ENCODE results near the gene ZNF285. TPM values are rescaled to one million over a fixed set of nuclear protein-coding genes. Genes with fewer than 3 reads are reported as not detected.
"Not testable (repeated sequence)": the region's sequence is repeated elsewhere in the genome, so short reads cannot be mapped to it uniquely, and the experiment has no call there.

The ZNF285 gene
- 1.3 and 2.0 TPM in 2 replicates for total RNA-seq (2014; rRNA removed; shearing (Covaris generic))

DNA sequence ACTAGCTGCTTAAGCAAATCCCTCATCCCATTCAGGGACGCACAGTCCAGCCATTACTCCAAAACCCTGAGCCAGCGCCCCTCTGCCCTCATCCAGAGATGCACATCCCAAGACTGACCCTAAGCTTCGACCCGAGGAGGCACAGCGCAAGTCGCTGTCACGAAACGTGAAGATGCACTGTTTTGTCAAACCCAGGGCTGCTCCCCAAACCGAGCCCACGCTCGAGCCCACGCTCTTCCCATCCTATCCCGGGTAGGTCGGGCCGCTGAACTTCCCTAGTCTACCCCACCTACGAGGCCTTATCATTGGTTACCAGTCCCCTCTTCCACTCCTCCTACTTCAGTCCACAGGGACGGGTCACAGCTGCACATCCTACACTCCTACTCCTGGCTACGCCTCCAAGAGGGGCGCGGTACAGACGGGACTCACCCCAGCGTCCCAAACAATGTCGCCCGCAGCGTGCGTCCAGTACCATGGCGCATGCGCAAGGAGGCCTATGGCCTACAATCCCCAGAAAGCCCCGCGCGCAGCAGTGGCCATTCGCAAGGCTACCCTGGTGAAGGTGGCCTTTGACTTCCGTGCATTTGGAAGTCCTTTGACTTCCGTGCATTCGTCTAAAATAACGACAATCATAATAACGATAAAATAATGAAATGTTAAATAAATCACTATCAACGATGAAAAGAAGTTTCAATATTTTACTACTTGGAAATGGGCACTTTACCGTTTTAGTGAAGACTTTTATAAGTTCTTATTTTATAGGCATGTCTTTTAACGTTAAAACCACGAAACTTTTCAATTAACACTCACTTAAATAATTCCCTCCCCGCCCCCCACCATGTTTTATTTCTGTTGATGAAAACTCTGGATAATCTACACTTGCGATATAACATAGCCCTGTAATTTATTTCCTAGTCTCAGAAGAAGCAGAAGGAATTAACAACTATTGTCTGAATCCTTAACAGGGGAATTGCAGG, at the start of gene ZNF285:
Gene ZNF285 (minus strand): TSS at position 470 of the 977 bp plus-strand sequence. CDS start 4,395 bp downstream, outside the sequence.
- H3K27me3 ChIP-seq: no peaks in the 10 kb centered on the region
- 0 out of 2 replicates have a peak, but pooled peaks cover 3% of the 10 kb centered on the region for H3K4me1 ChIP-seq
- H3K27ac ChIP-seq: no peak within 1 kb of the TSS; the same call in 1 of the 2 replicates
- peak within 1 kb of the TSS; percentile 61 for H3K4me3 ChIP-seq
- peak; percentile 97 to 98 for DNase-seq
- H3K9me3 ChIP-seq (replicated peaks): peaks cover 10% of the 10 kb centered on the region; the same call in 1 of the 2 replicates
- H3K36me3 ChIP-seq: no peaks in the 10 kb centered on the region

DNA sequence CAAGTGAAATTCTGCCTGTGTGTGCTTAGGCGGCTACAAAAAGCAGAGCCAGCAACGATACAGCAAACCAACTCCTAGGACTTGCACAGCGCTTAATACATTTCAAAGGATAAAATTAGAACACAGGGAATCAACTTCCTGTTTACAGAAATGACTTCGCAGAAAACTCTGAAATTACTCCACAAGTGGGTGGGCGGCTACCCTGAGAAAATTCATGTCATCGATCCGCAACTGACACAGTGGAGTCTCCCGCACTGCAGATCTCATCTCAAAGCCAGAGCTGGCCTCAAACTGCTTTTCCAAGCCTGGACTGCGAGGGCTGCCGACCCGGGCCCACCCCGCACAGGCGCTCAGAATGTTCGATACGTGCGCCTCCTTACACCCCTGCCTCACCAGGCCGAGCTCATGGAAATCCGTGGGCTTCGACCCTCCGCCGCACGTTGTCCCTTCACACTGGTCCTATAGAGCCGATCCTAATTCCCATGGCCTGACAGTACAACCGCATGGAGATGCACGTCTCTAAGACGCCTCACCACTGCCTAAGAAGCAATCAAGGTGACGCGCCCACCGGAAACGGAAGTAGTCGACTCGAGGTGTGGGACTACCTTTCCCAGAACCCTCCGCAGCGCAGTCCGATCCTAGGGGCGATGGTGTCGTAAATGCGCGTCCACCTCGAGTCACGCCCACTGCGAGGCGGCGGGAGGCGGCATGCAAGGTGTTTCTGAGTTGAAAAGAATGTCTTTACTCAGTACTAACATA, 46.7 kb upstream of the ZNF285 start, which contains the start of gene ZNF229:
Gene ZNF229 (minus strand): TSS at position 557 of the 759 bp plus-strand sequence. CDS start 5,625 bp downstream, outside the sequence.
- Histone ChIP-seq H3K36me3 (no peaks in the 10 kb centered on the region), H3K4me3 (no peak within 1 kb of the TSS), H3K27ac (no peak within 1 kb of the TSS), H3K9me3 (replicated peaks) (no peaks in the 10 kb centered on the region), H3K27me3 (no peaks in the 10 kb centered on the region), H3K4me1 (no peaks in the 10 kb centered on the region)
- DNase-seq: no peak

DNA sequence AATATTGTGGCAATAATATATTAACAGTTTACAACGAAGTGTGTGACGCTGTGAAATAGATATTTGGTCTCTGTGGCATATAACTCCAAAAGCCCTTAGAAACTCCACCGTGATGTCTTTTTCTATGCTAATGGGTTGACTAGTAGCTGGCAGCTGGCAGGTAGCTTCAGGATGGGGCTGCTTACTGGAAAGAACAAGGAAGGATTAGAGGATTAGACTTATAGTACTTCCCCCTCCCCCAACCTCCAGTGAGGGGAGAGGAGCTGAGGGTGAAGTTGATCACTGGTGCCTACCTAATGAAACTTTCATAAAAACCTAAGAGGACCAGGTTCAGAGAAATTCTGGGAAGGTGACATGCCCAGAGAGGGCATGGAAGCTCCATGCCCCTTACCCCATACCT, 37.0 kb upstream of the ZNF285 start:
- H3K36me3 ChIP-seq: no peaks in the 10 kb centered on the region
- H3K27me3 ChIP-seq: no peaks in the 10 kb centered on the region
- no peak overlapping the region for H3K4me3 ChIP-seq

DNA sequence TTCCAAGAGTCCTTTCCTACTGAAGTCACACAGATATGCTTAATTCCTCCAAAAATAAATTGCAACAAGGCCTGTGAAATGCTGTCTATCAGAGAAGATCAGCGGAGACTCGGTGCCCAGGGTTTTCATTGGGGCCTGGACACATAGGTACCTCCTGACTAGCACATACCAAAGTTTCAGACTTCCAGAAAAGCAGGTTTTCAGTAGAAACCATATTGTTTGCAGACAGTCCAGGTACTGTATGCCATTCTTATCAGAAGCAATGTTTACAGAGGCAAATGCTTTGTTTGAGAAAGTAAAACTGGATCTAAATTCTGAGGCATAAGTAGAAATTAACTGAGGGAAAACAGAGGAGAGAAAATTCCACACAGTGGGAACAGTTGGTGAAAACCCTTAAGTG, 34.0 kb upstream of the ZNF285 start:
- no peak for DNase-seq
- no peak overlapping the region for H3K4me3 ChIP-seq
- no peaks in the 10 kb centered on the region for H3K9me3 ChIP-seq (replicated peaks)
- H3K36me3 ChIP-seq: no peaks in the 10 kb centered on the region
- no peaks in the 10 kb centered on the region for H3K4me1 ChIP-seq
- no peak overlapping the region for H3K27ac ChIP-seq
- no peaks in the 10 kb centered on the region for H3K27me3 ChIP-seq

More for the DNA sequence above, 37.0 kb upstream of the ZNF285 start:
- Histone ChIP-seq H3K27ac (no peak overlapping the region), H3K9me3 (replicated peaks) (no peaks in the 10 kb centered on the region; the same call in 1 of the 2 replicates), H3K4me1 (no peaks in the 10 kb centered on the region)
- no peak for DNase-seq

DNA sequence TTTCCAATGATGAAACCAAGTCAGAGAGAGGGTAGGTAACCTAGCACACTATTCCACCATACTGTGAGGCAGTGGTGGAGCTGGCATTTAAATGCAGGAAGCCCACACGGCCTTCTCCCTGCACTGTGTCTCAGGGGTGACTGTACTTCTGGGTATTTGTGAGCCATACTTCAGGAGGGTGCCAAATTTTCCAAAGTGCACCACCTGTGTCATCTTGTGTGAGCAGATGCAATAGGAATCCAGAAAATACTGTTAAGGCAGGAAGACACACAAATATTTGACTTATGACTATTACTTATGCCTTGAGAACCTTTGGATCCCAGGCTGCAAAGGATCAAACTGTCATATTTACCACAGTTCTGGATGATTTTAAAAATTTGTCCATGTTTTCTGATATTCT, 29.5 kb upstream of the ZNF285 start:
- H3K4me1 ChIP-seq: no peaks in the 10 kb centered on the region
- DNase-seq: no peak
- no peaks in the 10 kb centered on the region for H3K9me3 ChIP-seq (replicated peaks)
- no peaks in the 10 kb centered on the region for H3K27me3 ChIP-seq
- H3K4me3 ChIP-seq: no peak overlapping the region
- H3K36me3 ChIP-seq: no peaks in the 10 kb centered on the region
- H3K27ac ChIP-seq: no peak overlapping the region

DNA sequence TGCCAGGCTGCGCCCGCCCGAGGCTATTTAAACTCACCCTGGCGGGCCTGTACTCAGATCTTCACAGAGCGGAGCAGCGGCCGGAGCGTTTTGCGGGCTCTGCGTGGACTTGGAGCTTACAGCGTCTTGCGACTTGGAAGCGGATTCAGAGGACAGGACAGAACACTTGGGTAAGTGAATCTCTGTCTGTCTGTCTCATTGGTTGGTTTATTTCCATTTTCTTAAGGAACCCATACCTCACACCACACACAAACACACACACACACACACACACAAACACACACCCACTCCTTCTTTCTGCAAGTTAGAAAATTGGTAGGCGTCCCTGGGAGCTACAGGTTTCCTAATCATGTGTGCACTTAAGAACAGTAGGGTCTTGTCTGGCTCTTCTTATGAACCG, 14.1 kb upstream of the ZNF285 start:
- not testable (repeated sequence) for H3K27me3 ChIP-seq; H3K4me1 ChIP-seq; DNase-seq; H3K9me3 ChIP-seq (replicated peaks); H3K4me3 ChIP-seq; H3K27ac ChIP-seq; H3K36me3 ChIP-seq

DNA sequence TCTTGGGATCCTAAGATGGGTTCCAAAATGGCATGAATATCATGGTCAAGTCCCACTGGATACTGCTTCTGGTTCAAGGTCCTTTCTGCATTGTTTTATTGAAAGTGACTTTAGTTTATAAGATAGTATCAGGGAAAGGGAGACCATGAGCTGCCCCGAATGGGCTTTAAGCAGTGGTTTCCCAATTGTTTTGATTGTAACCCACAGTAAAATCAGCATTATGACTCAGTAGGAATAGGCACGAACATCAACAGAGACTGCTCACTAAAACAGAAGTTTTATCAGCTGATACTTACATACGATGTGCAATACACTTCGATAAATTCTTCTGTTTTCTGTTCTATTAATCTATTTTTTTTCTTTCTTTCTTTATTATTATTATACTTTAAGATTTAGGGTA, 12.1 kb downstream of the ZNF285 start:
- not testable (repeated sequence) for H3K4me3 ChIP-seq, DNase-seq, H3K27me3 ChIP-seq, H3K4me1 ChIP-seq, H3K36me3 ChIP-seq, H3K27ac ChIP-seq
- H3K9me3 ChIP-seq (replicated peaks): peaks cover 30% of the 10 kb centered on the region

DNA sequence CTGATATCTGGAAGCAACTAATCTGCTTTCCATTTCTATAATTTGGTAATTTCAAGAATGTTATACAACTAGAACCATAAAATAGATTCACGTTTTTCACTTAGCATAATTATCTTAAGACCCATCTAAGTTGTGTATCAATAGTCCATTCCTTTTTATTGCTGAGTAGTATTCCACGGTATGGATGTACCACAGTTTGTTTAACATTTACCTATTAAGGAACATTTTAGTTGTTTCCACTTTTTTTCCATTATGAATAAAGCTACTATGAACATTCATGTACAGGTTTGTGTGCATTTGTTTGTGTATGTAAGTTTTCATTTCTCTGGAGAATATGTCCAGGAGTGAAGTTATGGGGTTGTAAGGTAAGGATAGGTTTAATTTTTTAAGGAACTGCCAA, 26.6 kb downstream of the ZNF285 start:
- H3K4me3 ChIP-seq: no peak overlapping the region
- H3K27ac ChIP-seq: no peak overlapping the region
- no peaks in the 10 kb centered on the region for H3K27me3 ChIP-seq
- no peak for DNase-seq
- peaks cover 3% of the 10 kb centered on the region; the same call in 1 of the 2 replicates for H3K9me3 ChIP-seq (replicated peaks)
- no peaks in the 10 kb centered on the region for H3K4me1 ChIP-seq
- no peaks in the 10 kb centered on the region for H3K36me3 ChIP-seq

DNA sequence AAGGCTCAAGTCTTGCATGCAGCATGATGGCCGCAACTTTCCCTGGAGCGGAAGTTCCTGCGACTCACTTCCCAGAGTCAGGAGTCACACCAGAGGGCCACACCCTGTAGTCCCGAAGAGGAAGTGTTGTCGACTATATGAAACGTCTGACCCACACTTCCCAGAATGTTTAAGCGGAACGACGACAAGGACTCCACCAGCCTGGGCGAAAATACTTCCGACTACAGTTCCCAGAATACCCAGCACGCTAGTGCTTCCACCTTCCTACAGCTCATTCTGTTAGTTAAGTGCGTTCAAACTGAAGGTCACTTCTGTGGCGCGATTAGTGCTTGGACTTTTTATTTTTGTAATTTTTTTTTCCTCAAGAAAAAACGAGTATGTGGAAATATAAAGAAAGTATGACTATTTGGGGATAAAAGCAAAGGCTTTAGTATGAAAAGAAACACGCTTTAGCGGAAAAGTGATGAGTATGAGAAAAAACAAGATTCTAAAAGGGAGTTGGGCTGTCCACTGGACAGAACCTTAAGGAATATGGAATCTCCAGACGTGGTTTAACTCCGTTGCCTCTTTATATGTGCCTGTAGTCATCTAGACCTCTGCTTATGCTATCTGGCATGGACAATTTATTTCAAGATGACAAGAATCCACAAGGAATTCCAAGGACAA, 29.5 kb downstream of the ZNF285 start:
- no peaks in the 10 kb centered on the region for H3K36me3 ChIP-seq
- no peak for DNase-seq

DNA sequence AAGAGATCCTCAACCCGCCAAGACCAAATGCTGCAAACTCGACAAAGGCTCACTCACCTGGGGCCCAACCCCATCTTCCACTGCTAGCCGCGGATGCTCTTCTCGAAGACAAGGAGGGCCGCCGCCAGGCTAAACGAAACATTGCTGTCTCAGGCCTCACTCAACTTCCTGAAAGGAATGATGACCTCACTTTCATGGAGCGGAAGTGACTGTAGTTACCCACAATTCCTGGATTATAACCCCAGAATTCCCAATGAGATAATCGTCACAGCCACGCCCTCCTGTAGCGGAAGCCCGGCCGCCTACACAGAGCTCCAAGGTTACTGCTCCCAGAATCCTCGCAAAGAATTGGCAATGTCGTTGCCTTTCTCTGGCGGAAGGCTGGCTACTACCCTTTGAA, 34.4 kb downstream of the ZNF285 start:
- no peaks in the 10 kb centered on the region for H3K36me3 ChIP-seq
- H3K9me3 ChIP-seq (replicated peaks): no peaks in the 10 kb centered on the region
- DNase-seq: no peak
- no peaks in the 10 kb centered on the region for H3K4me1 ChIP-seq
- H3K27me3 ChIP-seq: no peaks in the 10 kb centered on the region
- no peak overlapping the region for H3K27ac ChIP-seq
- H3K4me3 ChIP-seq: no peak overlapping the region

More for the DNA sequence above, 29.5 kb downstream of the ZNF285 start:
- H3K4me1 ChIP-seq: no peaks in the 10 kb centered on the region
- H3K27me3 ChIP-seq: no peaks in the 10 kb centered on the region
- H3K27ac ChIP-seq: no peak overlapping the region
- H3K9me3 ChIP-seq (replicated peaks): 0 out of 2 replicates have a peak, but pooled peaks cover 3% of the 10 kb centered on the region
- no peak overlapping the region for H3K4me3 ChIP-seq

DNA sequence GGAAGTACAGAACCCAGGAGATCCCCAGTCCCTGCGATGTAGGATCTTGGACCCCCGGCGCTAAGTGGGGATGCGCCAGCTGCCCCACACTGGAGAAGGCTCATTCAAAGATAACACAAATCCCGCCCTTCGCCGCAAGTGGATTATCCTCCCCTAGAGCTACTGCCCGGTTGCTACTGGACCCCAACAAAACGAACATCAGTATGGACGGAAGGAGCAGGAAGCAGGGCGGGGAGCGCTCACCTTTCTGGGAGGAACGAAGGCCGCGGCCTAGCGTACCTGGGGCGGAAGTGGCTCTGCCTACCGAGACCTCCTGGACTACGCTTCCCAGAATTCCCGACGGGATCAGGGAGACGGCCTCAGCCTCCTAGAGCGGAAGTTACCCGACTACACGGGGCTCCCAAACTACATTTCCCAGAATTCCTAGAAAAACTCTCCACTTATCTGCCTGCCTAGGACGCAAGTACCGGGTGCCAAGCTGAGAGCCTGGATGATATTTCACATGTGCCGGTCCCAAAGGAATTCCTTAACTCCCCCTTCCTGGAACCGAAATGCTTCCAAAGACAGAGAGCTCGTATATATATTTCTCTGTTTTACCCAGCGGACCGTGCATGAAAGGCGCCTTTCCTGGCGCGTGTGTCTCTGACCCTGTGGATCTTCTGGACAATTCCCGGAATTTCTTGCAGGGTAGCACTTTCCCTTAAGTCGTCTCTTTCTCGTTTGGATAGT, 44.9 kb downstream of the ZNF285 start, which contains the start of gene ZNF112:
Gene ZNF112 (minus strand): TSS at position 298 of the 729 bp plus-strand sequence. CDS start 16,141 bp downstream, outside the sequence.
- no peaks in the 10 kb centered on the region for H3K27me3 ChIP-seq
- peak within 1 kb of the TSS; percentile 44; the same call in 1 of the 2 replicates for H3K27ac ChIP-seq
- no peaks in the 10 kb centered on the region for H3K4me1 ChIP-seq
- no peaks in the 10 kb centered on the region for H3K36me3 ChIP-seq
- H3K9me3 ChIP-seq (replicated peaks): peaks cover 7% of the 10 kb centered on the region
- peak within 1 kb of the TSS; percentile 86 for H3K4me3 ChIP-seq
- DNase-seq: peak; percentile 93 to 96

DNA sequence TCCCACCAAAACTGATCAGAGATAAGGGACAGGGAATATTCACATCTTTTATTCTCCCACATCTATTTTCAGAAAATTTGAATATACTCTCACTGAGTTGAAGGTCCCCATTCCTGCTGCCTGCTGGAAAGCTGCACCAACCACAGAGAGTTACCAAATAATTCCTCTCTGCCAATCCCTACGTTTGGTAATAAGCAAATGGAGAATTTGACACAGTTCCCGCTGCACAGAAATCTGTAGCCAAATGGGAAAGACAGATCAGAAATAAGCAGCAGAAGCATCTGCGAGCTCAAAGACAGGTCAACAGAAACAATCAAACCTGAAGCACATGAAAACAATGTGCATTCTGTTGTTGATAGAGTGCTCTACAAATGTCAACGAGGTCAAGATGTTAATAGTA, 54.9 kb downstream of the ZNF285 start:
- H3K4me3 ChIP-seq: no peak overlapping the region
- H3K36me3 ChIP-seq: peaks cover 17% of the 10 kb centered on the region
- H3K9me3 ChIP-seq (replicated peaks): peaks cover 11% of the 10 kb centered on the region
- no peaks in the 10 kb centered on the region for H3K27me3 ChIP-seq
- no peak overlapping the region for H3K27ac ChIP-seq
- no peak for DNase-seq
- no peaks in the 10 kb centered on the region for H3K4me1 ChIP-seq

DNA sequence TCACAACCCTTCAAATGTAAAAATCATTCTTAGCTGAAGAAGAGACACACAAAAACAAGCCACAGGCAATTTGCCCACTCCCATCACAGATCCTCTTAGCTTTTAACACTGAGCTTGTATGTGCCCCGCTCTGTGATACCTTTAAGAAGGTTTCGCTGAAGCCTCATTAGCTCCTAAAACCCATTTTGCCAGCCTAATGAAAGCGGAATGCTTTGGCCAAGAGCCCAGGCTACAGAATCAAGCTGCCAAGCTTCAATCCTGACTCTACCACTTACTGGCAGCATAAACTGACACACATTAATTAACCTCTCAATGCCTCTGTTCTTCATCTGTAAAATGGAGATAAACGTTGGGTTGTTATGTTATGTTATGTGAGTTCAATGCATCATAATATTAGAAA, 55.4 kb downstream of the ZNF285 start:
- Histone ChIP-seq H3K36me3 (peaks cover 20% of the 10 kb centered on the region), H3K4me1 (no peaks in the 10 kb centered on the region)
- no peak for DNase-seq

DNA sequence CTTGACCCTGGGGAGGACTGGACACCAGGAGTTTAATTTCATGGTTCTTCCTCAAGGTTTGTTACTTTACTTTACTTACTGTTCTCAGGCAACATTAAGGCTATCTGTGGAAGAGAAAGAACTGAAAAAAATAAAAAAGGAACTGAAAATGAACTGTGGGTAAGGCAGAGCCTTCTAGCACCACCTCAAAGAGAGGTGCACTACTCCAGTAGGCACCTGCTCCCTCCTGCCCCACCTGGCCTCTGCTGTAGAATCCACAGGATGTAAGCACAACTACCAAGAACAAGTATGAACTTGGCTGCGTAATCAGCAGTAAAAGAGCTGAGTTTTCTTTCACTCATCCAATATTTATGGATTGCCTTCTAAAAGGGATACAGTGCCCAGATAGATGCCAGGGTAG, 57.2 kb downstream of the ZNF285 start:
- H3K9me3 ChIP-seq (replicated peaks): peaks cover 10% of the 10 kb centered on the region
- no peak overlapping the region for H3K27ac ChIP-seq
- no peaks in the 10 kb centered on the region for H3K27me3 ChIP-seq
- peaks cover 28% of the 10 kb centered on the region for H3K36me3 ChIP-seq
- no peak for DNase-seq
- H3K4me3 ChIP-seq: no peak overlapping the region
- H3K4me1 ChIP-seq: no peaks in the 10 kb centered on the region

More for the DNA sequence above, 55.4 kb downstream of the ZNF285 start:
- no peak overlapping the region for H3K27ac ChIP-seq
- no peaks in the 10 kb centered on the region for H3K27me3 ChIP-seq
- H3K9me3 ChIP-seq (replicated peaks): peaks cover 10% of the 10 kb centered on the region
- no peak overlapping the region for H3K4me3 ChIP-seq
